GM10847 (cell line): ENCODE results near the gene IRX2.

Experiments
- POLR2A ChIP-seq: IDR thresholded peaks from 2 replicates; pipeline ENCODE4 v1.6.1; 2011; ENCODE audit not compliant: insufficient read length; ENCODE audit errors: extremely low read depth

The IRX2 gene

DNA sequence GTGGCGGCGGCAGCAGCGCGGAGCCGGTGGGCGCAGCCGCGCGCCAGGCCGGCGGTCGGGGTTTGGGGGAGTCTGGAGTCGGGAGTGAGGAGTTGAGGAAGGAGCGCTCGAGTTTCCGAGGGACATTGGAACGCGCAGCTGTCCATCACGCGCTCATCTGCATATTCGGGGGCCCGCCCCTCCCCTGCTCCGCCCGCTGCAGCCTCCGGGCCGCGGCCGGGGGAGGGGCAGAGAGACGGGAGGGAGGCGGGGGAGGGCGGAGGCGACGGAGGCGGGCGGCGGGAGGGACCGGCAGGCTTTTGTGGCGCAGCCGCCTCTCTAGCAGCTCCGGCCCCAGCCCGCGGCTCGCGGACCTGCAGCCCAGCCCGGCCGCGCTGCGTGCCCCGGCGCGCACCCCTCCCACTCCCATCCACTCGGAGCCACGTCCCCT lies at the start of gene IRX2:
TSS of gene IRX2 (minus strand) at position 86 of the 430 bp plus-strand sequence. CDS start 264 bp downstream, outside the sequence.
- TF ChIP-seq POLR2A: no peak

DNA sequence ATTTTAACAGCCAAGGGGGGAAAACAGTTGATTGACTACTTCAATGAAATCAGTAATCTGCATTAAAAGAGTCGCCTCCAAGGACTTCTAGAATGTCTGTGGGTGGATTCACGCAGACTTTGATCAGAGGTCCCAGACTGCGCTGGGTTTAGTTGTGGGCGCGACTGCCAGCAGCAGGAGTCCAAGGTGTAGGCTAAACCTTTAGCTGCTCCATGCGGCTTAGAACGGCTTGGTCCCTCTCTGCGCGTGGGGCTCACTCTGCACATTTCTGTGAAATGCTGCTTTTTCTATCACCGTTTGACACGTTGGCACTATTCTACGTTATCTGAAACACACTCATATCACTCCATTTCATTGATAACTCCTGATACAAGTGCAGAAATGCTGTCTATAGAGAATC lies 48.6 kb upstream of the IRX2 start:
- TF ChIP-seq POLR2A: no peak

DNA sequence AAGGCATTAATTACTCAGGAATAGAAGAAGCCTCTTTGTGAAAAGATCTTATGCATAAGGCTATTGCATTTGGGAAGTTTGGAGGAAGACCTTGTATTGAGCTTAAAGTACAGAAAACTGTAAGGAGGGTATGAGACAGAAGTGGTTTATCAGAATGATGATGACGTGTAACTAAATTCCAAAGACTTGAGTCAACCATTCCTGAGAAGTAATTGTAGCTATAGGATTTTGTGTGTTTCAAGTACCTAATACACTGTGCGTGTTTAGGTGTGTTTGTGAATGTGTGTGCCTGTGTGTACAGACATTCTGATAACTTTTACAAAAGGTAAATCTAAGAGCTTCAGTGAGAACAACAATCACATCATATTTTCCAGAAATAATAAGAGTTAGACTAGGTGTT lies 46.5 kb upstream of the IRX2 start:
- TF ChIP-seq POLR2A: no peak

DNA sequence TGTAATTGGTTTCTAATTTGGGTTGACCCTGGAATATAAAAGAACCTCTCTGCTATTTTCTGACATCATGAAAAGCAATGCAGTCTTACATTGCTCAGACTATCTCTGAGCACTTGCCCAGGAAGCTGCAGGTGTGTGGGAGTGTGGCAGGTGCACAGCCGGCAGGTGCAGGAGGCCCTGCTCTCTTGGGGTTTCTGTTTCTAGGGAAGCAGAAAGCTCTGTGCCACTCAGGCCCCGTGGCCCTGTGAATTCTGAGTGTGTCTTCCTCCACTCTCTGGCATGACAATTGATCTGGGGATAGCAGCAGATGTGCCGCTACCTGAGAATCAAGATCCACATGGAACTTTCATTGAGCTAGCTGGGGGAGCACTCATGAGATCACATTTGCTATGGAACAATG lies 45.7 kb upstream of the IRX2 start:
- TF ChIP-seq POLR2A: no peak

DNA sequence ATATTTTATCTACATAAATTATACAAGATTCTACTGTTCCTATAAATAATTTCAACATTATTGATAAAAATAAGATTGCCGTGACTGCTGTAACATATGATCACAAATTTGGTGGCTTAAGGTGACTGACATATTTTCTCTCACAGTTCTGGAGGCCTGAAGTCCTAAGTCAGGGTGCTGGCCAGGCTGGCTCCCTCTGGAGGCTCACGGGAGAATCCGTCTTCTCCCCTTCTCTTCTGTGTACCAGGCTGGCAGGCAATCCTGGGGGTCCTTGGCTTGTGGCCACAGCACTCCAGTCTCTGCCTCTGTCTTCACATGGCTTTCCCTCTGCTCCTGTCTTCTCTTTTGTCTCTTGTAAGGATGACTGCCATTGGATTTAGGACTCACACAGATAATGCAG lies 31.7 kb upstream of the IRX2 start:
- TF ChIP-seq POLR2A: no peak

DNA sequence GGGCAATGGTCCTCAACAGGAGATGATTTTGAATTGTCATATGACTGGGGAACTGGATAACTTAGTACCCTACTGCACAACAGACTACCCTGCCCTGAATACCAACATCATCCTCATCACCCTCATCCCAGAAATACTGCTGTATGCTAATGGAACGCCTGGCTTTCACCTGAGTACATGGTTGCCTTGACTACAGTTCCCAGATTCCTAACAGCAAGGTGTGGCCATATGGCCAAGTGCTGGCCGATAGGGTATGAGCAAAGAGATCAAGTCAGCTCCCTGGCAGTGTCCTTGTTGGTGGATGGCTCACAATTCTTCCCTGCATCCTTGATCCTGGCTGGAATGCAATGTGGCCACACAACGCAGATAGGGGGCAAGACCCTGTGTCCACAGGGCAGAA lies 31.2 kb upstream of the IRX2 start:
- TF ChIP-seq POLR2A: no peak

DNA sequence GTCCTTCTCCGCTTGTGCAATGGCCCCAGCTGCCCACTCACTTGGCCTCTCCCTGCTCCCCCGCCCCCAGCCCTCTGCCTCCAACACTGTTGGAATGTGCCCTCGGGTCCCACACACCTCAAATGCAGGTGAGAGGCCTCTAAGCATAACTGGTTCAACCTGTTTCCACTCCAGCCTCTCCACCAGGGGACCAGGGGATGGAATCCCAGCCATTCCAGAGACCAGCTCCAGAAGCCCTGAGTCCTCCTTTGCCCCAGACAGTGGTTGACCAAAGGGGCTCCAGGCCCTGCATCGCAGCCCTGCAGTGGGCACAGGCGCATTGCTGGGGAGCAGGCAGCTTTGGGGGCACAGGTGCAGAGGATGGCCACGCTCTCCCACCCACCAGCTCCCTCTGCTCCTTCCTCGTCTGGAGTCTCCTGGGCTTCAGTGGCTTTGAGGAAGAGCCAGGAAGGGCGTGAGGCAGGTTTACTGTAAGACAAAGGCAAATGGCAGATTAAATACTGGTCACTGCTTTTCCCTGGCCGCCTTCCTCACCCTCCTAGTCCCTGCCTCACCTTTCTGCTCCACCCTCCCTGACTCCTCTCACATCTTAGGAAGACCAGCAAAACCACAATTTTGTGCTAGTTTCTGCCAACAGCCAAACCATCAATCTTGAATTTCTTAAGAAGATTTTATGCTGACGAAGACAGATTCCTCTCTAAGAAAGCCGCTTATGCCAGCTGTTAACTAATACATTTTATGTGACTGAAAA lies 29.1 kb upstream of the IRX2 start:
- no peak for TF ChIP-seq POLR2A

DNA sequence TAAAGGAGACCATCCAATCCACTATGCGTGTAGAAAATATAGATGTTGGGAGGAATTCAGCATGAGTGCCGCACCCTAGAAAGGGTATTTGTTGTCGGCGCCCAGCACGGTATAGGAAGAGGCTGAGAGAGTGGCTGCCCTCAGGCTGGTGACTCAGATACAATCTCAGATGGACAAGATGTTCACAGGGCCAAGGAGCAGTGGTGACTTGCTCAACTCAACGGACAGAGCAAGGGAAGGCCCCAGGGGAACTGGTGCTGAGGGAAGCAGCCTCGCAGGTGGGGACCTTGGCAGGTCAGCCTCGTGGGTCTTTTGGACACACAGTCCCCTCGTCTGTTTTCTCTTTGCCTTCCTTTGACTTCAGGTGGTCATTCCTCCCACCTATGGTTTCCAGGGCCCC lies 28.0 kb upstream of the IRX2 start:
- TF ChIP-seq POLR2A: no peak

DNA sequence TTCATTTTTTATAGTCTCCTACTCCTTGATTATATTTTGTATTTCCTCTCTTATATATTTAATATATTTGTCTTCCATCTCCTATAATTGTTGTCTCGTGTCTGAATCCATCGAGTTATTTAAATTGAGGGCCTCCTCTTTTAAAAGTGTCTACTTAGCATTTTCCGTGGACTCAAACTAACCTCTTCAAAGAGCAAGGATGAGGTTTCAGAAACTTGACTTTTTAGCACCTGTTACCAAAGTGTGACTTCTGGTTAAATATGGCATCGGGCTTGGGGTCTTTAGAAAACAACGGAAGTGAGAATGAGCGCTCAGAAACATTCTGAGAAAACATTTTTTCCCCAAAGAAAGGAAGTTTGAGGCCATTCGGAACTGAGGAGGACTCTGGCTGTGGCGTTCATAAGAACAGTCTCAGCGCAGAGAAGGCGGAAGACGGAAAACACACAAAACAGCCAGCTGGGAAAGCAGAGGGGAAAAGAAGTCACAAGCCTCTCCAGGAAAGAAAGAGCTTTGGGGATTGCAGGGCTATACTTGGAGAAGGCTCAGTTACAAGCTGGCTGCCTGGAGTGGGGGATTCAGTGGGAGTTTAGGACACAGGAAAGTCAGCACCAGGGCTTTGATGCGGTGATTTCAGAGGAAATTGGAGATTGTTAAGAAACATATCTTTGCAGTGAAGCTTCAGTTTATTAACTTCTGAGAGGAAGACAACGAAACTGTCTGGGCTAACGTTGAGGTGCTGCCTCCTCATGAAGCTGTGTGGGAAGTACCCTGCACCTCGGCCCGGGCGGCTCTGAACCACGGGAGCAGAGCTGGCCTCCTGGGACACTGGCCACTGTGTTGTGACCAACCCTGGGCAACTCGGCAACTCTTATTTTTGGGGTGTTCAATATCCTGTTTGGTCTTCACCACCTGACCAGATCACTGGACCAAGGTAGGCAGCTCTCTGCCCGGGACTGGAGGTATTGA lies 25.1 kb upstream of the IRX2 start:
- TF ChIP-seq POLR2A: no peak

DNA sequence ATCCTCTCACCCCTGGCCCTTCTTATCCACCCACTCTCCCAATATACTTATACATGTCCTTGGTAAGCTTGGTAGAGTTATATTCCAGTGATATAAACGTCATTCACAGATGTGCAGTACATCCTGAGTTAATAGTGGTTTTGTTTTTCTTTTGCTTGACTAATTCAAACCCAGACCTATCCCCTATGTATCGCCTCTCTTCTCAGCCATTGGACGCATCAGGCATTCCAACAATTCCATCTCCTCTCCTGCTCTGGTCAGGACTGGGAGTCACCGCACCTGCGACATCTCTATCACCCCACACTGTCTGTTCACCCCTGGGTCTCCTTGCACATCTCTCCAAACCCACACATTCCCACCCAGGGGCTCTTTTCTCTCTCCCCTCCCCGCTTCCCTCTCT lies 21.9 kb upstream of the IRX2 start:
- TF ChIP-seq POLR2A: no peak

DNA sequence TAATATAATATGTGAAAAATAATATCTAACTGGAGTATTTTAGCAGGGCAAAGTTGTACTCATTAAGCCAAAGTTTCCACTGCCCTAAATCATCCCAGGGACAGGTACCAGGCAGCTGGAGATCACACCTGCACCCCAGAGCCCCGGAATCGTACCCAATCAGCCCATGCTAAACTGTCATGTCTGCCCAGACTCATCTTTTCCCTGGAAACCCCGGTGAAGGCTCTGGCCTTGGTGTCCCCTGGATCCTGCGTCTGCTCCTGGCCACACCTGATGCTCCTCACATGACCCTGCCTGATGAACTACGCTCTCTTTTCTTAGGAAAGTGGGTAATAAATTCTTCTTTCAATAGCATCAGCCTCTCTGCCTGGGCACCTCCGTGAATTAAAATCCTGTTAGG lies 15.6 kb upstream of the IRX2 start:
- TF ChIP-seq POLR2A: no peak

DNA sequence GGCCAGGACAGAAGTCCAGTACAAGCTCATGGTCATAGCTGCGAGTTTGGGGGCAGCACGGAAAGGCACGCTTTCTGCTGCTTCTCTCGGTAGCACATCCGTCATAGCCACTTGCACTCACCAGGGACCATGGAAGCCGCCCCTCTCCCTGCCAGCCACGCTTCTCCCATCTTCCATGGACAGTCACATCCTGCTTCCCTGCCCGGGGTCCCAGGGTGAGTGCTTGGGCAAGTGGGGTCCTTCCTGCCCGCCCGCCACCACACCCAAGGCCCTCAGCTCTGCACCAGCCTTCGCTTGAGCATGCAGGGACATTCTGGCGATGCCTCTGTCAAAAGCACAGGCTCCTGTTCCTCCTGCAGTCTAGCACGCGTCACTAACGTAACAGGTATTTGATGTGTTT lies 13.1 kb upstream of the IRX2 start:
- TF ChIP-seq POLR2A: no peak

DNA sequence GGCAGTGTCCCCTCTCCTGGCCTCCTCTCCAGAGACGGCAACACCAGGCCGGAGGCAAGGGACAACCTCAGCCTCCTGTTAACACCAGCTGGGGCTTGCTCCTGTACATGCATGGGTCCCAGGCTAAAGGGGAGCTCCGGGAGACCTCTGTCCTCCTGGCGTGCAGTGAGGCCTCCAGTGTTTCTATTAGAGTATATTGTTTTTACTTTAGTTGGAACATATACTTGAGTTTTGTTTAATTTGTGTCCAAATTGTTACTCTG lies 12.0 kb upstream of the IRX2 start:
- TF ChIP-seq POLR2A: no peak

DNA sequence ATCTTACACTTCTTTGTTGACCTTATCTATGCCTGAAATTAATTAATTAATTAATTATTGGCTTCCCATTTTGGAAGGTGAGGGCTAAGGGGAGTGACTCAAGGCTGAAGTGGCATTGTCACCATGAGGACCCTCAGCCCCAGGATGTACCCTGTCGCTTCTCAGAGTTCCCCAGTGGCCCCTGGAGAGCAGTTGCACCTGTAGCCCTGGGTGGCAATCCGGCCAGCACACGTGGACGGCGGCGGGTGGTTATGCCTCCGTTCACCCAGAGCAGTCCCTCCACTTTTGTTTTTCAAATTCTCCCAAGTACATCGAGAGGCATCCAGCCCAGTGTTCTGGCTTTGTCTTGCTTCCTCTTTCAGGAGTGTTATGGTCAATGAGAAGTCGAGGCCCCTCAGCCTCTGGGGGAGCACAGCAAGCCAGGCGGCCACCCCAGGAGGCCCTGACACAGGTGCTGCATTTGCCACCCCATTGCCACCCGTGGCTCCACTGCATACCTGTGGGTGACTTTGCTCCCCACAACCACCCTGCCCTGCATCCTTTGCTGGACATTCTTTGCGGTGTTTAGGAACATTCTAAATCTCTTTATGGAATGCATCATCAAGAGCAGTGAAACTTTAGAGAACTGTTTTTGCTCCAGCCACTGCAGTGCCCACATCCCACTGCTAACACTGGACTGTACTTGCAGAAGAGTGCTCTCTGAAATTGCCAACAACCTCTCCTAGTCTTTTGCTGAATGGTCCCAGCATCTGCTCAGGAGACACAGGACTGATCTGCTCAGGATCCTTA lies 11.5 kb upstream of the IRX2 start:
- TF ChIP-seq POLR2A: no peak

DNA sequence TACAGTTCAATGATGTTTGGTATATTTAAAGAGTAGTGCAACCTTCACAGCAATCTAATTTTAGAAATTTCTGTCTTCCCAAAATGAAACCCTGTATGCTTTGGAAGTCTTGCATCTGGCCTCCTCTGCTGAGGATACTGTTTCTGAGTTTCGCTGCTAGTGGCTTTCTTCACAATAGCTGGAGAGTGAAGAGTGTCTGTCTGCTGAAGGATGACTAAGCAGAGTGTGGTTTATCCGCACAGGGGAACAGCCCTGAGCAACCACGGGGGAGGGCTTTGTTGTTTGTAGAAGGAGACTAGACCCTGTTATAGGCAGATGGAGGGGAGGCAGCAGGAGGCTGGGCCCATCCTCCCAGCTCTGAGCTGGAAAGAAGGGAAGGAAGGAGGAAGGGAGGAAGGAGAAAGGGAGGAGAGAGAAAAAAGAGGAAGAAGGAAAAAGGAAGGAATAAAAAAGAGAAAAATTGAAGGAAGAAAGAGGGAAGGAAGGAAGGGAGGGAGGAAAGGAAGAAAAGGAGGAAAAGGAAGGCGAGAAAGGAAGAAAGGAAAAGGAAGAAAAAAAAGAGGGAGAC lies 10.5 kb upstream of the IRX2 start:
- TF ChIP-seq POLR2A: no peak
